ENCODE results near the gene MAPT.

The MAPT gene

GRCh38 chr17:45929344-45929743, 35.0 kb downstream of the MAPT start:
- no peak for DNase-seq (ENCODE audit: low read depth, low spot score)
- TF ChIP-seq, protein P1, sequence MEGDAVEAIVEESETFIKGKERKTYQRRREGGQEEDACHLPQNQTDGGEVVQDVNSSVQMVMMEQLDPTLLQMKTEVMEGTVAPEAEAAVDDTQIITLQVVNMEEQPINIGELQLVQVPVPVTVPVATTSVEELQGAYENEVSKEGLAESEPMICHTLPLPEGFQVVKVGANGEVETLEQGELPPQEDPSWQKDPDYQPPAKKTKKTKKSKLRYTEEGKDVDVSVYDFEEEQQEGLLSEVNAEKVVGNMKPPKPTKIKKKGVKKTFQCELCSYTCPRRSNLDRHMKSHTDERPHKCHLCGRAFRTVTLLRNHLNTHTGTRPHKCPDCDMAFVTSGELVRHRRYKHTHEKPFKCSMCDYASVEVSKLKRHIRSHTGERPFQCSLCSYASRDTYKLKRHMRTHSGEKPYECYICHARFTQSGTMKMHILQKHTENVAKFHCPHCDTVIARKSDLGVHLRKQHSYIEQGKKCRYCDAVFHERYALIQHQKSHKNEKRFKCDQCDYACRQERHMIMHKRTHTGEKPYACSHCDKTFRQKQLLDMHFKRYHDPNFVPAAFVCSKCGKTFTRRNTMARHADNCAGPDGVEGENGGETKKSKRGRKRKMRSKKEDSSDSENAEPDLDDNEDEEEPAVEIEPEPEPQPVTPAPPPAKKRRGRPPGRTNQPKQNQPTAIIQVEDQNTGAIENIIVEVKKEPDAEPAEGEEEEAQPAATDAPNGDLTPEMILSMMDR (IDR thresholded peaks at IDR 0.05; ENCODE audit: low read depth, low read length): no peak
- in situ Hi-C loops (cut with HindIII; ENCODE audit: low sequenced_read_pairs): no loop called here
- H3K4me3 ChIP-seq (ENCODE audit: low read depth, low read length): no peak overlapping the region

DNA sequence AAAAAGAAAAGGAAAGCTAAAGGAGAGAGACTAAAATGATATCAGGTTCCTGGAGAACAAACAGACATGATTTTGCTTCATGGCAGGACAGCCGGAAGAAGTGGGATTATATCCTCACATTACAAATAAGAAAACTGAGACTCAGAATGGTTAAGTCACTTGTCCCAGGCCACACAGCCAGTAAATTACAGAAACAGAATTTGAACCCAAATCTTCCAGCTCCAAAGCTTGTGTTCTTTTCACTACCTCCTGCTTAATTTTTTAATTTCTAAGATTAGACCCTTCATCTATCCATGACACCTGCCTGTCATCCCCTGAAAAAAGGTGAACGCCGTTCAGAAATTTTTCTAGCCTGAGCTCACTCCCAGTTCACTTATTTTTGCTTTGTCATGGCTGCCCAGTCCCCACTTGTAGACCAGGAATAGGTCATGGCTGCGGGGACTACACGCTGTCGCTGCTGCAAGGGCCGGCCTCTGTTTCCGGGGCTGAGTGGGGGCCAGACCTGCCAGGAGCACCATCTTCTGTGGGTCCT, 36.1 kb downstream of the MAPT start:
- no peak for DNase-seq (ENCODE audit: low read depth, low spot score)
- TF ChIP-seq, protein P1 (IDR thresholded peaks at IDR 0.05; ENCODE audit: low read depth, low read length): no peak
- H3K4me3 ChIP-seq (ENCODE audit: low read depth, low read length): no peak overlapping the region
- in situ Hi-C loops (cut with HindIII; ENCODE audit: low sequenced_read_pairs): no loop called here

- DNase-seq (ENCODE audit: low read depth, low spot score): no peak
- TF ChIP-seq, protein P1 (IDR thresholded peaks at IDR 0.05; ENCODE audit: low read depth, low read length): no peak
- in situ Hi-C loops (cut with HindIII; ENCODE audit: low sequenced_read_pairs): no loop called here
- H3K4me3 ChIP-seq (ENCODE audit: low read depth, low read length): no peak overlapping the region
These were observed 37.3 kb downstream of the MAPT start for GRCh38 chr17:45931677-45932076.

DNA sequence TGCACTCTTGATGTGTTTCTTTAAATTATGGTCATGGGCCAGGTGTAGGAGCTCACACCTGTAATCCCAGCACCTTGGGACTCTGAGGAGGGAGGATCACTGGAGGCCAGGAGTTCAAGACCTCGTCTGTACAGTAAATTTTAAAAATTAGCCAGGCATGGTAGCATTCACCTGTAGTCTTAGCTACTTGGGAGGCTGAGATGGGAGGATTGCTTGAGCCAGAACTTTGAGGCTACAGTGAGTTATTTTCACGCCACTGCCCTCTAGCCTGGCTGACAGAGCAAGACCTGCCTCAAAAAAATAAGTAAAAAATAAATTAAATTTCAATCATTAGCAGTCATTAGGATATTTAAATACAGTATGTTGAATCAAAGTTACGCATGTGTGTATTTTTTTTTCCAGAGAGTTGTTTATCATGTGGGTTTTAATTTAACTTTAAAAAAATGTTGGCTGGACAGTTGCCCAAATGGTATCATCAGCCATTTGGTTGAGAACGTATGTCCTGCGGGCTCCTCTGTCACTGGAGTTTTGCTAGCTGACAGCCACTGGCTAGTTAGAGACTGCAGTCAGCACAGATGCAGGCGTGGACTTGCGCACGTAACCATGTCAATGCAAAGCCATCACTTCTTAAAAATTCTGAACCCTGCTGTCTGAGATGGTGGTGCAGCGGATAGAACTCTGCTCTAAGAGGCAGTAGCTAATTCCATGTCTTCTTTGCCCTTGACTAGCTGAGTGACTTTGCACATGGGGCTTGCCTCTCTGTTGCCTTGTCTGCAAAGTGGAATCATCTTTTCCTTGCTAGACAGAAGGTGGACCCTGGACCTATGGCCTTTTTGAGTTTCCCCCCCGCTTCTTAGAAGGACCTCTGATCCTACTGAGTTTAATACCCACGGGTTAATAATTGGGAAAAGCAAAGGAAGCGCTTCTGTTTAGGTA, 40.0 kb downstream of the MAPT start:
- TF ChIP-seq, protein P1 (IDR thresholded peaks at IDR 0.05; ENCODE audit: low read depth, low read length): no peak
- H3K4me3 ChIP-seq (ENCODE audit: low read depth, low read length): no peak overlapping the region
- no peak for DNase-seq (ENCODE audit: low read depth, low spot score)
- in situ Hi-C loops (cut with HindIII; ENCODE audit: low sequenced_read_pairs): no loop called here

- in situ Hi-C loops (cut with HindIII; ENCODE audit: low sequenced_read_pairs): no loop called here
- TF ChIP-seq, protein P1 (IDR thresholded peaks at IDR 0.05; ENCODE audit: low read depth, low read length): no peak
- H3K4me3 ChIP-seq (ENCODE audit: low read depth, low read length): no peak overlapping the region
- no peak for DNase-seq (ENCODE audit: low read depth, low spot score)
These were observed 40.9 kb downstream of the MAPT start for GRCh38 chr17:45935197-45935709.

GRCh38 chr17:45935710-45936509, 41.6 kb downstream of the MAPT start:
- in situ Hi-C loops (cut with HindIII; ENCODE audit: low sequenced_read_pairs): no loop called here
- H3K4me3 ChIP-seq (ENCODE audit: low read depth, low read length): no peak overlapping the region
- TF ChIP-seq, protein P1 (IDR thresholded peaks at IDR 0.05; ENCODE audit: low read depth, low read length): no peak
- DNase-seq (ENCODE audit: low read depth, low spot score): no peak
